ENCODE measurements around the gene SMAD9.

SMAD9 gene

DNA sequence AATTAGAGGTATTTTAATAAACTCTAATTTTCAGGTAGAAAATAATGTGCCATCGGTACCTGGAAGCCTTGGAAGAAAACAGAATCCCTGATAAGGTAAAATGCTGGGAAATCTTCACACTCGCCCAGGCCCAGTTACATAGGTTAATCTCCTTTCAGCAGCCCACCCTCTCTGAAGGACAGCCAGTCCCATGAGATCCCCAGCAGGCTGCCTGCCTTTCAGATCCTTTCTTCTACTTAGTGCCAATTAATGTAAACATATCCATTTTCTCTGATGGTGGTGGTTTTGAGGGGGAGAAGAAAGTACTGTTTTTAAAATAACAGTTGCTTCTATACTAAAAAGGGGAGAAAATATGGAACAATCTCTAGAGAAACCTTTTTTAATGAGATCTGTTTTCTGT lies 12.2 kb downstream of the SMAD9 start:
- H3K9ac ChIP-seq (ENCODE audit: low read depth, low read length) = no peak overlapping the region
- no peaks in the 10 kb centered on the region for H3K27me3 ChIP-seq (ENCODE audit: insufficient read depth, low read length)
- no peaks in the 10 kb centered on the region for H3K9me3 ChIP-seq (ENCODE audit: insufficient read depth, low read depth, low read length)

DNA sequence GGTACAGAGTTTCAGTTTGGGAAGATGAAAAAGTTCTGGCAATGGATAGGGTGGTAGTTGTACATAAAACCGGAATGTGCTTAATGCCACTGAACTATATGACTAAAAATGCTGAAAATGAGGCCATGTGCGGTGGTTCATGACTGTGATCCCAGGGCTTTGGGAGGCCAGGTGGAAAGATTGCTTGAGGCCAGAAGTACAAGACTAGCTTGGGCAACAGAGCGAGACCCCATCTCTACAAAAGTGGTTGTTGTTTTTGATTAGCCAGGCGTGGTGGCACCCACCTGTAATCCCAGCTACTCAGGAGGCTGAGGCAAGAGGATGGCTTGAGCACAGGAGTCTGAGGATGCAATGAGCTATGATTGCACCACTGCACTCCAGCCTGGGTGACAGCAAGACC lies 12.8 kb downstream of the SMAD9 start:
- H3K9me3 ChIP-seq (ENCODE audit: insufficient read depth, low read depth, low read length) = no peaks in the 10 kb centered on the region
- H3K4me3 ChIP-seq (ENCODE audit: low read length) = no peak overlapping the region
- H3K4me1 ChIP-seq (ENCODE audit: insufficient read depth, low read length) = no peaks in the 10 kb centered on the region
- no peaks in the 10 kb centered on the region for H3K36me3 ChIP-seq (ENCODE audit: insufficient read depth, low read depth, low read length)
- H3K27me3 ChIP-seq (ENCODE audit: insufficient read depth, low read length) = no peaks in the 10 kb centered on the region
- H3K27ac ChIP-seq (ENCODE audit: low read length) = no peak overlapping the region
- no peak overlapping the region for H3K9ac ChIP-seq (ENCODE audit: low read depth, low read length)

More for the DNA sequence above, 12.2 kb downstream of the SMAD9 start:
- Histone ChIP-seq H3K4me3 (ENCODE audit: low read length) (no peak overlapping the region), H3K36me3 (ENCODE audit: insufficient read depth, low read depth, low read length) (no peaks in the 10 kb centered on the region), H3K27ac (ENCODE audit: low read length) (no peak overlapping the region), H3K4me1 (ENCODE audit: insufficient read depth, low read length) (no peaks in the 10 kb centered on the region)

DNA sequence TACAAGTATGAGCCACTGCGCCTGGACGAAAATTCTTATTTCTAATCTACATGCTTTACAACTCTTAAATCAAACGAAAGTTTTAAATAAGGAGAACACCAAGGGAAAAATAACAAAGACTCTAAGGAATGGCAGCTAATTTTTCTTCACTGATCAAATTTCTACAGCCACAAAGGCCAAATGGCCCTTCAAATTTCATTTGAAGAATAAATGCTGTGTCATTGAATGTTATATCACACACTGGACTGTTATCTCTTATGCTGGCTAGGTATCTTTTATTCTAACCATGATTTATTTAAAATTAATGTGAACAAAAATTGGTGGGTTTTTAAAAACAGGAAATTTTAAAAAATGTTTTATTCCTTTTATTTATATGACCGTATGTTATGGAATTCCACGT lies 14.1 kb downstream of the SMAD9 start:
- H3K27me3 ChIP-seq (ENCODE audit: insufficient read depth, low read length) = no peaks in the 10 kb centered on the region
- H3K9me3 ChIP-seq (ENCODE audit: insufficient read depth, low read depth, low read length) = no peaks in the 10 kb centered on the region
- no peak overlapping the region for H3K9ac ChIP-seq (ENCODE audit: low read depth, low read length)
- H3K4me1 ChIP-seq (ENCODE audit: insufficient read depth, low read length) = no peaks in the 10 kb centered on the region
- H3K27ac ChIP-seq (ENCODE audit: low read length) = no peak overlapping the region
- no peaks in the 10 kb centered on the region for H3K36me3 ChIP-seq (ENCODE audit: insufficient read depth, low read depth, low read length)
- no peak overlapping the region for H3K4me3 ChIP-seq (ENCODE audit: low read length)

DNA sequence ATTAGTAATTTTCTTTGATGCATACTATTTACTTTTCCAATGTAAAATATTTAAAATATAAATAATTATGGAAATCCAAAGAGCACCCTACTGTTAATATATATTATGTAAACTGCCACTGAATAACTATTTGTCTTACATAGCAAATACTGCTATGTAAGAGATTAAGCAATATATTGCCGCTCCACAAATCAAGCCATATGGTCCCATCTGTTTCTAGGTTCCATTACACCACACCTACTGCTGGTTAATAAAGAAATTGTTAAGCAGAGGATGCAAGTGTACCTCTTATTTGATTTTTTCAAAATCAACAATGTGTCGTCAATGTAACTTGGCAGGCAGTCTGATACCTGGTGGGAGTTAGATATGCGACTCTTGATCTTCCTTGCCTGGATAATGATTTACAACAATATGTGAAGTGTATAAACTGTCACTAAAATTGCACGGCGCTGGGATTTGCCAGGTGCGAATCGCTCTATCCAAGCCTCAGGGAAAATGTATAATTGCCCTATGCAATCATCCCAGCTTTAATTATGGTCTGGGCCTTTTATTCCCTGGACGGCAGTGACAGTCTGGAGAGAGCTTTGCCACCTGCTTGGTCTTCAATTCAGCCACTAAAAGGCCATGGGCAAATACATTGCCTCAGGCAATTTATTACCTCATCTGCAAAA lies 16.0 kb downstream of the SMAD9 start:
- no peak overlapping the region for H3K4me3 ChIP-seq (ENCODE audit: low read length)
- no peaks in the 10 kb centered on the region for H3K36me3 ChIP-seq (ENCODE audit: insufficient read depth, low read depth, low read length)
- no peak overlapping the region for H3K27ac ChIP-seq (ENCODE audit: low read length)
- H3K27me3 ChIP-seq (ENCODE audit: insufficient read depth, low read length) = no peaks in the 10 kb centered on the region
- H3K9ac ChIP-seq (ENCODE audit: low read depth, low read length) = no peak overlapping the region
- no peaks in the 10 kb centered on the region for H3K4me1 ChIP-seq (ENCODE audit: insufficient read depth, low read length)
- no peaks in the 10 kb centered on the region; the same call in 1 of the 2 replicates for H3K9me3 ChIP-seq (ENCODE audit: insufficient read depth, low read depth, low read length)

DNA sequence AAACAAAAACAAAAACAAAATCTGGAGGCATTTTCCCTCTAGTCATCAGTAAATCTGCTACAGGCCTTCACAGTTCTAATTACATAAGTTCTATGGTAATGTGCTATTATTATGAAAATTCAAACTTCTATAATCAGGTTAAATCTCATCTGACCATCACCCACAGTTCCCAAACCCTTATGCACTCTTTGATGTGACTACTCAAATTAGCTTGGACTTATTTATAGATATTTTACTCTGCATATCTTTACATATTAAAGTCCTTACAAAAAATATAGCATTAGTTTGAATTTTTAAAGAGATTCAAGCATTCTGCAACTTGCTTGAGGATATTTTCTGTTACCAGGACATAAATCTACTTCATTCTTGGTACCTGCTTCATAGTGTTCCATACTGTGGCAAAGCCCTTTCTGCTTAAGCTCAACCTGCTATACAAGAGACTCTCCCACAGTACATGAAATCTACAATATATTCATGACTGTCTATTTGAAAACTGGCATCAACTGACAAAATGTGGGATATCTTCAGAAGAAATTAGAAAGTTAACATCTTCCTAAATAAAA lies 22.9 kb downstream of the SMAD9 start:
- Histone ChIP-seq H3K36me3 (ENCODE audit: insufficient read depth, low read depth, low read length) (no peaks in the 10 kb centered on the region), H3K27me3 (ENCODE audit: insufficient read depth, low read length) (no peaks in the 10 kb centered on the region), H3K4me3 (ENCODE audit: low read length) (no peak overlapping the region), H3K4me1 (ENCODE audit: insufficient read depth, low read length) (no peaks in the 10 kb centered on the region), H3K27ac (ENCODE audit: low read length) (no peak overlapping the region), H3K9me3 (ENCODE audit: insufficient read depth, low read depth, low read length) (peaks cover 6% of the 10 kb centered on the region; the same call in 1 of the 2 replicates), H3K9ac (ENCODE audit: low read depth, low read length) (no peak overlapping the region)

DNA sequence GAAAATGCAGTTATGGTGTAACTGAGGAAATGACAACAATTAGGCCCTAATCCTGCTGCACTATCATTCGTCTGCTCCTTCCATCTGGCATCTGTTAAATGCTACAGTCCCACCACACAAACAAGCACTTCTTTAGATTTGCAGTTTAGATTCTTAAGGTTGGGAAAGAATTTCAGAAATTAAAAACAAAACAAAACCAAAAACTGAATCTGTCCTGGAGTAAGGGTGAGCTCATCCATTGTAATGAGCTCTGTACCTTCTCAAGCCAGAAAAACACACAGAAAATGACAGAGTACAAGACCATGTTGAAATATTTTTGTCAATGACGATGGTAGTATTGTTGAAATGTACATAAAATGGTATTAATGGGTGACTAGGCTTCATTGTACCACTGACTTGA lies 28.3 kb downstream of the SMAD9 start:
- Histone ChIP-seq H3K27ac (ENCODE audit: low read length) (no peak overlapping the region), H3K27me3 (ENCODE audit: insufficient read depth, low read length) (no peaks in the 10 kb centered on the region; the same call in 1 of the 2 replicates), H3K36me3 (ENCODE audit: insufficient read depth, low read depth, low read length) (no peaks in the 10 kb centered on the region), H3K9me3 (ENCODE audit: insufficient read depth, low read depth, low read length) (no peaks in the 10 kb centered on the region), H3K4me3 (ENCODE audit: low read length) (no peak overlapping the region), H3K4me1 (ENCODE audit: insufficient read depth, low read length) (peaks cover 7% of the 10 kb centered on the region; the same call in 1 of the 2 replicates), H3K9ac (ENCODE audit: low read depth, low read length) (no peak overlapping the region)

DNA sequence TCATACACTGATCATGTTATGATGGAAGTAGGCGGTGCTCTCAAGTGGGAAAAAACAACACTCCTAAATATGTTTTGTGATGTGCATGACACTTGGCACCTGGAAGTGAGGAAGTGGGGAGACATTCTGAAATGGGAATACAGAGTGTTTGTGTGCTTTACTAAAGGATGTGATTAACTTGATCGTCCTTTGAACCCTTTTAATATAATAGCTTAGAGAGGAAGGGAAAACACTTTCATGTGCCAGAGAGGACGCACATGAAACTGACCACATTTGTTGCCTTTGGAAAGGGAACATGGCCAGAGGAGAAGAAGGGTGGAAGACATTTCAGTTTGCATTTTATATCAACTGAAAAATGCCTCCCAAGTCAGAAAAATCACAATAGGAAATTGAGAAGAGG lies 31.4 kb downstream of the SMAD9 start:
- no peaks in the 10 kb centered on the region for H3K36me3 ChIP-seq (ENCODE audit: insufficient read depth, low read depth, low read length)
- no peak overlapping the region for H3K27ac ChIP-seq (ENCODE audit: low read length)
- peaks cover 11% of the 10 kb centered on the region; the same call in 1 of the 2 replicates for H3K4me1 ChIP-seq (ENCODE audit: insufficient read depth, low read length)
- no peaks in the 10 kb centered on the region for H3K9me3 ChIP-seq (ENCODE audit: insufficient read depth, low read depth, low read length)
- H3K4me3 ChIP-seq (ENCODE audit: low read length) = no peak overlapping the region
- no peak overlapping the region for H3K9ac ChIP-seq (ENCODE audit: low read depth, low read length)
- no peaks in the 10 kb centered on the region; the same call in 1 of the 2 replicates for H3K27me3 ChIP-seq (ENCODE audit: insufficient read depth, low read length)

DNA sequence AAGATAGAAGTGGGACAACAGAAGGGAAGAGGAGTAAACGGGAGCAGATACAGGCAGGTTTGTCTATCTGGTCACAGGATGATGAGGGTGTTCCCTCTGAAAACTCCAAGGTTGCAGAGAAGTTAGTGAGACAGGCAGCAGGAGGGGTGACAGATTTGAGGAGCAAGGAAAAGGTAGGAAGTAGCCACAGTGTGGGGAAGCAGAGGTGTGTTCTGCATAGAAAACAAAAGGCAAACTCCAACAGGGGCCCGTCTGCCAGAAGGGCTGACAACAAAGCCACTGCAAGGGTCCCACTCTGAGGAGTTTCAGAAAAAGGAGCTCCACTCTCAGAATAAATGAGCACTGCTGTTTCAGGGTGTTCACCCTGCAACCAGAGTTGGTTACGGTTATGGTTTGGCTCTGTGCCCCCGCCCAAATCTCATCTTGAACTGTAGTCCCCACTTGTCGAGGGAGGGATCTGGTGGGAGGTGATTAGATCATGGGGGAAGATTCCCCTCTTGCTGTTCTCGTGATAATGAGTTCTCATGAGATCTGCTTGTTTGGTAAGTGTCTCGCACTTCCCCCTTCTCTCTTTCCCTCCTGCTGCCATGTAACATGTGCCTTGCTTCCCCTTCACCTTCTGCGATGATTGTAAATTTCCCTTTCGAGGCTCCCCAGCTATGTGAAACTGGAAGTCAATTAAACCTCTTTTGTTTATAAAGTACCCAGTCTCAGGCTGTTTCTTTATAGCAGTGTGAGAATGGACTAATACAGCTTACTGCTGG lies 32.1 kb downstream of the SMAD9 start:
- H3K9me3 ChIP-seq (ENCODE audit: insufficient read depth, low read depth, low read length) = no peaks in the 10 kb centered on the region
- H3K9ac ChIP-seq (ENCODE audit: low read depth, low read length) = peak overlapping the region; percentile 50; the same call in 1 of the 2 replicates
- peak overlapping the region; percentile 45; the same call in 1 of the 2 replicates for H3K4me3 ChIP-seq (ENCODE audit: low read length)
- no peaks in the 10 kb centered on the region; the same call in 1 of the 2 replicates for H3K27me3 ChIP-seq (ENCODE audit: insufficient read depth, low read length)
- H3K27ac ChIP-seq (ENCODE audit: low read length) = no peak overlapping the region
- H3K36me3 ChIP-seq (ENCODE audit: insufficient read depth, low read depth, low read length) = no peaks in the 10 kb centered on the region
- peaks cover 11% of the 10 kb centered on the region; the same call in 1 of the 2 replicates for H3K4me1 ChIP-seq (ENCODE audit: insufficient read depth, low read length)

DNA sequence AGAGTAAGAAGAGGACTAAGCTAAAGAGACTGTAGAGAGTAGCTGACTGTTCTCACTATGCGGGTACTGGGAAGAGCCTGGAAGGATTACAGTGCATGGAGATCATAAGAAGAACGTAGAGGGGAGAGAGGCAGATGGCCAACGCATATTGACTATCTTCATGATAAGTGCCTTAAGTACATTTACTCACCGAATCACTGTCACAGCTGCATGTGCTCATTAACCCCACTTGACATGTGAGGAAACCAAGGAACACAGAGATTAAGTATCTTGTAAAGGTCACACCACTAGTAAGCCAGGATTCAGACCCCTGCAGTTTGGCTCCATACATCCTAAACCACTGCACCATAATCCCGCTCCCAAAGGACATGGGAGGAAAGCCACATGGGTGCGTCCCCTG lies 34.1 kb downstream of the SMAD9 start:
- Histone ChIP-seq H3K36me3 (ENCODE audit: insufficient read depth, low read depth, low read length) (no peaks in the 10 kb centered on the region), H3K4me1 (ENCODE audit: insufficient read depth, low read length) (peaks cover 11% of the 10 kb centered on the region; the same call in 1 of the 2 replicates), H3K27me3 (ENCODE audit: insufficient read depth, low read length) (no peaks in the 10 kb centered on the region; the same call in 1 of the 2 replicates), H3K9ac (ENCODE audit: low read depth, low read length) (no peak overlapping the region), H3K27ac (ENCODE audit: low read length) (no peak overlapping the region), H3K9me3 (ENCODE audit: insufficient read depth, low read depth, low read length) (no peaks in the 10 kb centered on the region), H3K4me3 (ENCODE audit: low read length) (no peak overlapping the region)

DNA sequence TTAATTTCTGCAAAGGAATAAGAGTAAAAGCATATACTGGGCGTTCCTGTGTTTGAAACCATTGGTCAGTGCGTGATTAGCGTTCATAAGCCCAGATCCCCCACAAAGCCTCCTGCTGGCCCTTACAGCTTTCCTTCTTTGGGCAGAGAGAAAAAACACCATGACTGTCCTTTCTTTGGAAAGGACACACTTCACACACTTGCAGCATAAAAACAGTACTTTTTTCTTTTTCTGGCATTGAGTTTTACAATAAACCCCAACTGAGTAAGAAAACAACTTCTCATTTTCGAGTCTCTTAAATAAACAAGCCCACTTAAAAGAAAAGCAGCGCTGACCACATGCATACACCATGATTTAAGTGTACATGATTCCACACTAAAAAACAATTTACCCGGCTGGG lies 35.8 kb downstream of the SMAD9 start:
- H3K9me3 ChIP-seq (ENCODE audit: insufficient read depth, low read depth, low read length) = no peaks in the 10 kb centered on the region
- H3K27ac ChIP-seq (ENCODE audit: low read length) = no peak overlapping the region
- no peak overlapping the region for H3K4me3 ChIP-seq (ENCODE audit: low read length)
- H3K27me3 ChIP-seq (ENCODE audit: insufficient read depth, low read length) = no peaks in the 10 kb centered on the region; the same call in 1 of the 2 replicates
- no peaks in the 10 kb centered on the region for H3K36me3 ChIP-seq (ENCODE audit: insufficient read depth, low read depth, low read length)
- H3K4me1 ChIP-seq (ENCODE audit: insufficient read depth, low read length) = peaks cover 11% of the 10 kb centered on the region; the same call in 1 of the 2 replicates
- H3K9ac ChIP-seq (ENCODE audit: low read depth, low read length) = no peak overlapping the region

DNA sequence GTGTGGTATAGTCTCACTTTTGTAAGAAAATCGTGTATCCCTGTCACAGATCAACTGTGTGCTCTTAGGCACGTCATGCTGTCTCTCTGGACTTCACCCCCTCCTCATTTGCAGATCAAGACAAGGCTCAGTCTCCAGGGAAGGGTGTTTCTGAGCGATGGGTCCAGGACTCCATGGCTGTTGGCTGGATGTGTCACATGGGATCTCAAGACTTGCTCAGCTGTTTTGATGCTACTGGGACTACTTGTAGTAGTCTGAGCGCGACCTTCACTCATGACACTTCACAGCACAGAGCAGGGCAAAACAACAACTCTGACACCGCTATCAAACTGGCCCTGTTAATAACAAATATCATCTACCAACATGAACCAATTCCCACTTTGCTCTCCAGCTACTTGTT lies 36.2 kb downstream of the SMAD9 start:
- no peaks in the 10 kb centered on the region for H3K36me3 ChIP-seq (ENCODE audit: insufficient read depth, low read depth, low read length)
- H3K4me1 ChIP-seq (ENCODE audit: insufficient read depth, low read length) = peaks cover 11% of the 10 kb centered on the region; the same call in 1 of the 2 replicates
- H3K27me3 ChIP-seq (ENCODE audit: insufficient read depth, low read length) = no peaks in the 10 kb centered on the region; the same call in 1 of the 2 replicates
- no peak overlapping the region for H3K9ac ChIP-seq (ENCODE audit: low read depth, low read length)
- H3K27ac ChIP-seq (ENCODE audit: low read length) = no peak overlapping the region
- no peak overlapping the region for H3K4me3 ChIP-seq (ENCODE audit: low read length)
- no peaks in the 10 kb centered on the region for H3K9me3 ChIP-seq (ENCODE audit: insufficient read depth, low read depth, low read length)

Data from iPS-20b (cell line).